ENCODE data around the gene SCAMP5.
A peak's percentile ranks its signal among the peaks of the same experiment; 100 is the strongest.

Gene SCAMP5

GRCh38 chr15:75021341-75021740, 26.0 kb downstream of the SCAMP5 start:
- Mint-ChIP-seq H3K4me1 (ENCODE audit: low read depth) (peaks cover 15% of the 10 kb centered on the region), H3K27me3 (ENCODE audit: low read depth) (no peaks in the 10 kb centered on the region), H3K4me3 (no peak overlapping the region), H3K9me3 (no peaks in the 10 kb centered on the region), H3K27ac (no peak overlapping the region), H3K36me3 (ENCODE audit: low read depth) (peaks cover 2% of the 10 kb centered on the region)
- no peak for DNase-seq (ENCODE audit: low spot score)

DNA sequence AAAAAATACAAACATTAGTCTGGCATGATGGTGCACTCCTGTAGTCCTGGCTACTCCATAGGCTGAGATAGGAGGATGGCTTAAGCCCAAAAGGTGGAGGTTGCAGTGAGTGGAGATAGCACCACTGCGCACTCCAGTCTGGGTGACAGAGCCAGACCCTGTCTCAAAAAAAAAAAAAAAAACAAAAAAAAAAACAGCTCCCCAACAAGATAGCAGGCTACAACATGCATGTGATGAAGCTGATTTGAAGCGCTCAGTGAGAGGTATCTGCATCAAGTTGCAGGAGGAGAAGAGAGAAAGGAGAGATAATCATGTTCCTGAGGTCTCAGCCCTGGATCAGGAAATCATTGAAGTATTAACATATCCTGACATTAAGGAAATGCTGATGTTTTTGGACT, 27.4 kb downstream of the SCAMP5 start:
- peaks cover 15% of the 10 kb centered on the region for H3K4me1 Mint-ChIP-seq (ENCODE audit: low read depth)
- peaks cover 3% of the 10 kb centered on the region for H3K36me3 Mint-ChIP-seq (ENCODE audit: low read depth)
- no peaks in the 10 kb centered on the region for H3K9me3 Mint-ChIP-seq
- peak overlapping the region; percentile 92 for H3K4me3 Mint-ChIP-seq
- H3K27me3 Mint-ChIP-seq (ENCODE audit: low read depth): no peaks in the 10 kb centered on the region
- no peak overlapping the region for H3K27ac Mint-ChIP-seq
- DNase-seq (ENCODE audit: low spot score): no peak

DNA sequence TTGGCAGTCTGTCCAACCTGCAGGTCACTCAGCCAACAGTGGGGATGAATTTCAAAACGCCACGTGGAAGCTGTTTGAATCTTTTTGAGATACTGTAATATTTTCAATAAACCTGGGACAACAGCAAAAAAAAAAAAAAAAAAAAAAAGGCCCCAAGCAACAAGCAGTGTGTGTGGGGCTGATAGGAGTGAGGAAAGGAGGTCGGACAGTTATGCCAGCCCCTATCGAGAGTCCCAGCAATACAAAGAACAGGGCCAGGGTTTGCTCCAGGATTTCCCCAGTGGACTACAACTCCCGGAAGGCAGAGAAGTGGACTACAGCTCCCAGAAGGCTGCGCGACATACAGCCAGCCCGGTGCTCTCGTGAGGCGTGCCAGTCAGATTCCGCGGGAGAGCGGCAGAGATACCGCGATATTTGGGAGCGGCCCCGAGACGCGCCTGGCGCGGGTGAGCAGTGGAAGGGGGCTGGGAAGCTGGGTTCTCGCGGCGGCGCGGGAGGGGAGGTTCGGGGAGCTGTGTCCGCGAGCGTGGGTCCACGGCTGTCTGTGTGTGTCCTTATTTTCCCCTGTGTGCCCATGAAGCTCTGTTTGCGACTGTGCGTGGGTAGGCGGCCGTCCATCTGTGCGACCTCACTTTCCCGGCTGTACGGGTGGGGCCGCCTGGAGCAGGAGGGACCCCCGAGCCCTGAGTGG, 28.0 kb downstream of the SCAMP5 start, which contains the start of gene PPCDC:
TSS of gene PPCDC (plus strand) at position 410 of the 691 bp plus-strand sequence. CDS start 4,729 bp downstream, outside the sequence.
- Mint-ChIP-seq H3K36me3 (ENCODE audit: low read depth) (peaks cover 3% of the 10 kb centered on the region), H3K4me1 (ENCODE audit: low read depth) (peaks cover 15% of the 10 kb centered on the region), H3K9me3 (no peaks in the 10 kb centered on the region), H3K27ac (peak within 1 kb of the TSS; percentile 92), H3K27me3 (ENCODE audit: low read depth) (no peaks in the 10 kb centered on the region), H3K4me3 (peak within 1 kb of the TSS; percentile 92)
- peak; percentile 93 for DNase-seq (ENCODE audit: low spot score)

DNA sequence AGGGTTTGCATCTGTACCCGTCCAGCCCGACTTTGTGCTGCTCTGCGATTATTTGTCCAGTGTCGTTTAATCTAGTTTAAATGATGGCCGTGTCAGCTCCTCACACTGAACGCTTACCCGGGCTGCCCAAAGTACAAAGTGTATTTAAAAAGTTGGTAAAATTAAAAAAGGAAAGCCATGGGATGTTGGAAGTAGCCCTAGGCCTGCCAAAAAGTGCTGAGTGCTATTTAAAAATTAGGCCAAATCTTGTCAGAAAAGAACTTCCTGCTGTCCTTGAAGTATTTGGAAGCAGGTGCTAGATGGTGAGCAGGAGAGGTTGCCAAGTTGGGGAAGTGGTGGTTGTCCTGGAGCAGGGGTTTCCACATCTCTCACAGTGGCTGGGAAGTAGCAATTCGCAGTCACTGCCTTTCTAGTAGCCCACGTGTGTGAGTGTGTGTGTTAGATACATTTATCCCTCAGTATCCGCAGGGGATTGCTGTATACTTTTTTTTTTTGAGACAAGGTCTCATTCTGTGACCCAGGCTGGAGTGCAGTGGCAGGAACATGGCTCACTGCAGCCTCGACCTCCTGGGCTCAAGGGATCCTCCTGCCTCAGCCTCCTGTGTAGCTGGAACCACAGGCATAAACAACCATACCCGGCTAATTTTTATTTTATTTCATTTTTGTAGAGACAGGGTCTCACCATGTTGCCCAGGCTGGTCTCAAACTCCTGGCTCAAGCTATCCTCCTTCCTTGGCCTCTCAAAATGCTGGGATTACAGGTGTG, 28.7 kb downstream of the SCAMP5 start:
- peaks cover 16% of the 10 kb centered on the region for H3K4me1 Mint-ChIP-seq (ENCODE audit: low read depth)
- H3K36me3 Mint-ChIP-seq (ENCODE audit: low read depth): peaks cover 3% of the 10 kb centered on the region
- no peaks in the 10 kb centered on the region for H3K9me3 Mint-ChIP-seq
- H3K4me3 Mint-ChIP-seq: peak overlapping the region; percentile 92
- no peak for DNase-seq (ENCODE audit: low spot score)
- H3K27me3 Mint-ChIP-seq (ENCODE audit: low read depth): no peaks in the 10 kb centered on the region
- H3K27ac Mint-ChIP-seq: peak overlapping the region; percentile 92

DNA sequence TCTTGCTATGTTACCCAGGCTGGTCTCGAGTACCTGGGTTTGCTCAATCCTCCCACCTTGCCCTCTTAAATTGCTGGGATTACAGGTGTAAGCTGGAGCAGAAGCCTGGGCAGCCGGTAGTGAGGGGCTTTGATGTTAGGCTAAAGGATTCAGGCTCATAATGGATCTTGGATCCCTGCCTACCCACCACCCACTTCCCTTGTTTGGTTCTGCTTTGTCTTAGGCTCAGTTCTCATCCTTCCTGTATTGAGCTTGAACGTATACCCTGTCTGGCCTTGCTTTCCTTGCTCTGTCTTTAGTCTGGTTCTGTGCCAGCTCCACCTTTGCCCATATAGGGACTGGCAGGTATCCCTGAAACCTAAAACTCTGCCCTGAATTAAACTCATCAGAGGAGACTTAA, 29.7 kb downstream of the SCAMP5 start:
- peak overlapping the region; percentile 92 for H3K4me3 Mint-ChIP-seq
- peak overlapping the region; percentile 77 for H3K27ac Mint-ChIP-seq
- DNase-seq (ENCODE audit: low spot score): no peak
- peaks cover 6% of the 10 kb centered on the region for H3K36me3 Mint-ChIP-seq (ENCODE audit: low read depth)
- peaks cover 22% of the 10 kb centered on the region for H3K4me1 Mint-ChIP-seq (ENCODE audit: low read depth)
- no peaks in the 10 kb centered on the region for H3K27me3 Mint-ChIP-seq (ENCODE audit: low read depth)
- no peaks in the 10 kb centered on the region for H3K9me3 Mint-ChIP-seq

GRCh38 chr15:75025548-75026260, 30.3 kb downstream of the SCAMP5 start:
- Mint-ChIP-seq H3K27me3 (ENCODE audit: low read depth) (no peaks in the 10 kb centered on the region), H3K27ac (peak overlapping the region; percentile 77), H3K4me3 (peak overlapping the region; percentile 92), H3K36me3 (ENCODE audit: low read depth) (peaks cover 6% of the 10 kb centered on the region), H3K4me1 (ENCODE audit: low read depth) (peaks cover 24% of the 10 kb centered on the region), H3K9me3 (no peaks in the 10 kb centered on the region)
- no peak for DNase-seq (ENCODE audit: low spot score)

- H3K4me1 Mint-ChIP-seq (ENCODE audit: low read depth): peaks cover 39% of the 10 kb centered on the region
- no peak overlapping the region for H3K4me3 Mint-ChIP-seq
- no peak overlapping the region for H3K27ac Mint-ChIP-seq
- no peak for DNase-seq (ENCODE audit: low spot score)
- no peaks in the 10 kb centered on the region for H3K27me3 Mint-ChIP-seq (ENCODE audit: low read depth)
- no peaks in the 10 kb centered on the region for H3K9me3 Mint-ChIP-seq
- peaks cover 10% of the 10 kb centered on the region for H3K36me3 Mint-ChIP-seq (ENCODE audit: low read depth)
These were observed 32.2 kb downstream of the SCAMP5 start for GRCh38 chr15:75027551-75027950.

DNA sequence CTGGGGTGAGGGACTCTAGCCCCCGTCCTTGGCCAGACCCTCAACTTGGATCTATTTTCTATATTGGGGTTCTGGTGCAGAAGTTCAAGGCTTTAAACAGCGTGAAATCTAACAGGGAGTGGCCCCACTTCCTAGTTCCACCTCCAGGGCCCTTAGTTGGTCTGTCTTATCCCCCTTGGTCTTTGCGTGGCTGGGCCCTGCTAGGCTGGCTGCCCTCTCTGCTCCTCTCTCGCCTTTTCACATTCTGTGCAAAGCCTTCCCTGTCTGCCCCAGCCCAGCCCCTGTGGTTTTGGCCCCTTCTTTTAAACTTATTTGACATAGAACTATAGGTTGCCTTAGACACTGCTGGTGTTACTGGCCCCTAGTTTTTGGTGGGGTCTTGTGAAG, 33.6 kb downstream of the SCAMP5 start:
- no peaks in the 10 kb centered on the region for H3K9me3 Mint-ChIP-seq
- peaks cover 41% of the 10 kb centered on the region for H3K4me1 Mint-ChIP-seq (ENCODE audit: low read depth)
- peak overlapping the region; percentile 86 for H3K27ac Mint-ChIP-seq
- no peak overlapping the region for H3K4me3 Mint-ChIP-seq
- no peaks in the 10 kb centered on the region for H3K27me3 Mint-ChIP-seq (ENCODE audit: low read depth)
- DNase-seq (ENCODE audit: low spot score): no peak
- H3K36me3 Mint-ChIP-seq (ENCODE audit: low read depth): peaks cover 10% of the 10 kb centered on the region

GRCh38 chr15:75029378-75030022, 34.1 kb downstream of the SCAMP5 start:
- Mint-ChIP-seq H3K9me3 (no peaks in the 10 kb centered on the region), H3K27me3 (ENCODE audit: low read depth) (no peaks in the 10 kb centered on the region), H3K4me1 (ENCODE audit: low read depth) (peaks cover 37% of the 10 kb centered on the region), H3K4me3 (peak overlapping the region; percentile 63), H3K36me3 (ENCODE audit: low read depth) (peaks cover 10% of the 10 kb centered on the region), H3K27ac (peak overlapping the region; percentile 86)
- peak; percentile 81 for DNase-seq (ENCODE audit: low spot score)

DNA sequence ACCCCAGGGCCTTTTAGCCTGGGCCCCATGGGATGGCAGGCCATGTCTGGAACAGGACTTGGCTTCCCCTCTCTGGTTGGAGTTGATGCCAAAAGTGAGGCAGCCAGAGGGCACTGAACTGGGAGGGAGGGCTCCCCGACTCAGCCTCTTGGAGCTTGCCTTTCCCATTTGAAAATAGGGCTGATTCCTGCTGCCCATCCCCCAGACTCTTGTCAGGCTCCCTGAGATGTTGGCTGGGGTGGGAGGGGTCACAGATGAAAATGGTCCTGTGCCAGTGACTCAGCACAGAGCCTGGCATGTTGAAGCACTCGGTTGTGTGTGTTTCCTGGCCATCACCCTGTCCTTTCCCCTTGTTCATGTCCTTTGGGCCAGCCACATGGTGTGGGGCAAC, 34.7 kb downstream of the SCAMP5 start:
- Mint-ChIP-seq H3K27ac (no peak overlapping the region), H3K36me3 (ENCODE audit: low read depth) (peaks cover 10% of the 10 kb centered on the region), H3K4me1 (ENCODE audit: low read depth) (peaks cover 32% of the 10 kb centered on the region), H3K9me3 (no peaks in the 10 kb centered on the region), H3K27me3 (ENCODE audit: low read depth) (no peaks in the 10 kb centered on the region), H3K4me3 (no peak overlapping the region)
- DNase-seq (ENCODE audit: low spot score): no peak

- H3K27ac Mint-ChIP-seq: no peak overlapping the region
- no peaks in the 10 kb centered on the region for H3K27me3 Mint-ChIP-seq (ENCODE audit: low read depth)
- peaks cover 28% of the 10 kb centered on the region for H3K4me1 Mint-ChIP-seq (ENCODE audit: low read depth)
- peaks cover 8% of the 10 kb centered on the region for H3K36me3 Mint-ChIP-seq (ENCODE audit: low read depth)
- H3K9me3 Mint-ChIP-seq: no peaks in the 10 kb centered on the region
- no peak for DNase-seq (ENCODE audit: low spot score)
- no peak overlapping the region for H3K4me3 Mint-ChIP-seq
These were observed 35.1 kb downstream of the SCAMP5 start for GRCh38 chr15:75030424-75030823.

- no peaks in the 10 kb centered on the region for H3K9me3 Mint-ChIP-seq
- no peak for DNase-seq (ENCODE audit: low spot score)
- H3K4me1 Mint-ChIP-seq (ENCODE audit: low read depth): peaks cover 34% of the 10 kb centered on the region
- peaks cover 14% of the 10 kb centered on the region for H3K36me3 Mint-ChIP-seq (ENCODE audit: low read depth)
- no peaks in the 10 kb centered on the region for H3K27me3 Mint-ChIP-seq (ENCODE audit: low read depth)
- H3K4me3 Mint-ChIP-seq: peak overlapping the region; percentile 14
- peak overlapping the region; percentile 60 for H3K27ac Mint-ChIP-seq
These were observed 36.5 kb downstream of the SCAMP5 start for GRCh38 chr15:75031848-75032247.

DNA sequence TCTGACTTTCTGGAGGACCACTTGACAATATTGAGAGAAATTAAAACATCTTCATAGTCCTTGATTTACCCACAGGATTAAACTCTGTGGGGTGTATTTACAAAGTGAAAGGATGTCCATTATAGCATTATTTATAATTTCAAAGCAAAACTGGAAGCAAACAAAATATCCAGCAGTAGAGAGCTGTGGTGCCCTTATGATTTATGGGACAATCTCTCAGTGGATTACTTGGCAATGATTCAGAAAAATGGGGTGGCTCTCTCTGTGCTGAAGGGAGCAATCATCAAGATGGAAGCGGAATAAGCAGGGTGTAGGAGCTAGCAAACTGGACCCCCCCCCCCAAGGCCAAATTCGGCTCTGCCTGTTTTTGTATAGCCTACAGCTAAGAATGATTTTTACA, 37.0 kb downstream of the SCAMP5 start:
- H3K9me3 Mint-ChIP-seq: no peaks in the 10 kb centered on the region
- no peak overlapping the region for H3K27ac Mint-ChIP-seq
- H3K36me3 Mint-ChIP-seq (ENCODE audit: low read depth): peaks cover 17% of the 10 kb centered on the region
- H3K27me3 Mint-ChIP-seq (ENCODE audit: low read depth): no peaks in the 10 kb centered on the region
- DNase-seq (ENCODE audit: low spot score): no peak
- no peak overlapping the region for H3K4me3 Mint-ChIP-seq
- peaks cover 39% of the 10 kb centered on the region for H3K4me1 Mint-ChIP-seq (ENCODE audit: low read depth)

Measured in T-helper 2 cell treated with Interferon-gamma antibody and Interleukin-4, amounts not matched to agents 5 μg/mL and 100 μg/mL, for 36 hours (primary cell).